K562 (cell line): ENCODE measurements around the gene STYXL1. TPM values are rescaled to one million over a fixed set of nuclear protein-coding genes. Genes with fewer than 3 reads are reported as not detected.
"Not testable (repeated sequence)": the region's sequence is repeated elsewhere in the genome, so short reads cannot be mapped to it uniquely, and the experiment has no call there.

Experiments
- ATAC-seq: fragments of 200-7000 bp; cut with Tn5 transposase; 3 replicates; pipeline ENCODE4 v1.9.1; 2020; ENCODE audit warnings: moderate library complexity
- BruUV-seq: library from RNA; stranded (reverse); fragments of 400-500 nt; replicated peaks from 2 replicates; lab custom pipeline; 2021; lab: Mats Ljungman, UMichigan
- CTCF ChIA-PET: fragments of 300-600 bp; formaldehyde crosslinking; extraction: SDS; loops from one replicate; lab custom pipeline; 2021; ENCODE audit warnings: low intra/inter-chr PET ratio; lab: Yijun Ruan, JAX
- POLR2A ChIA-PET: fragments of 300-600, 350-650 bp; sonication (Branson Sonifier 250); formaldehyde crosslinking; extraction: SDS; loops from one replicate; lab custom pipeline; 2021; ENCODE audit warnings: antibody characterized with exemption, inconsistent platforms; lab: Yijun Ruan, JAX
- DNase-seq, 4 experiments: peaks; one replicate each; pipeline versions ENCODE4 v3.0.0 to v3.0.0-alpha.2; 2011 to 2018; ENCODE audit warnings: low spot score in 3 of 4, mixed read lengths in 3 of 4; ENCODE audit errors: extremely low read depth in 1 of 4
- FAIRE-seq: peaks from 2 replicates; lab custom pipeline; 2011; peaks lifted over from hg19 to GRCh38; lab: Jason Lieb, UNC
- H2AFZ ChIP-seq: 2 replicates; pipeline ENCODE4 v1.6.0; 2011; ENCODE audit warnings: low read depth, low read length, control low read depth, inconsistent platforms
- H3K27ac ChIP-seq: fragments of 200-600 bp; 3 replicates; pipeline ENCODE4 v1.8.0; 2011; ENCODE audit warnings: low read depth, mild to moderate bottlenecking, control low read depth, inconsistent platforms, low read length, moderate library complexity, mixed read lengths; ENCODE audit errors: extremely low read depth
- H3K27me3 ChIP-seq, 2 experiments: fragments of 300-600 bp in 1 of 2; 2 replicates in 1 of 2; 3 replicates in 1 of 2; pipeline versions ENCODE4 v1.6.0 to v1.8.0; 2011; ENCODE audit warnings: inconsistent platforms in 2 of 2, low read length in 2 of 2, mild to moderate bottlenecking in 1 of 2, mixed read lengths in 1 of 2, moderate library complexity in 1 of 2; ENCODE audit not compliant: control insufficient read depth in 2 of 2, insufficient read depth in 2 of 2
- H3K36me3 ChIP-seq: fragments of 300-600 bp; 3 replicates; pipeline ENCODE4 v1.8.0; 2011; ENCODE audit warnings: mild to moderate bottlenecking, low read length, inconsistent platforms; ENCODE audit not compliant: control insufficient read depth, insufficient read depth
- H3K4me1 ChIP-seq, 2 experiments: fragments of 200-600 bp in 1 of 2; replicated peaks in 1 of 2; 2 replicates in 1 of 2; 3 replicates in 1 of 2; pipeline versions ENCODE4 v1.5.1 to v1.8.0; 2011; ENCODE audit warnings: inconsistent platforms in 2 of 2, low read length in 2 of 2, mild to moderate bottlenecking in 1 of 2, mixed read lengths in 1 of 2, moderate library complexity in 1 of 2; ENCODE audit not compliant: control insufficient read depth in 2 of 2, insufficient read depth in 2 of 2
- H3K4me2 ChIP-seq: 2 replicates; pipeline ENCODE4 v1.6.1; 2011; ENCODE audit warnings: low read length, control low read depth, inconsistent platforms, mixed read lengths; ENCODE audit not compliant: insufficient read depth
- H3K4me3 ChIP-seq: fragments of 200-600 bp; sonication (generic), shearing (Covaris generic); 2 replicates; pipeline ENCODE4 v1.5.1; 2016; ENCODE audit warnings: control low read depth, inconsistent platforms
- H3K79me2 ChIP-seq: fragments of 200-600 bp; 3 replicates; pipeline ENCODE4 v1.8.0; 2011; ENCODE audit warnings: low read length, inconsistent platforms; ENCODE audit not compliant: control insufficient read depth, insufficient read depth
- H3K9ac ChIP-seq, 2 experiments: 2 replicates each; pipeline versions ENCODE4 v1.6.0 to v1.6.1; 2011; ENCODE audit warnings: low read depth in 2 of 2, low read length in 2 of 2, control low read depth in 1 of 2, inconsistent platforms in 1 of 2, mild to moderate bottlenecking in 1 of 2, mixed read lengths in 1 of 2; ENCODE audit not compliant: insufficient read depth in 1 of 2
- H3K9me1 ChIP-seq: one replicate; pipeline ENCODE4 v1.6.0; 2011; ENCODE audit warnings: inconsistent platforms, mild to moderate bottlenecking, low read length, moderate library complexity; ENCODE audit not compliant: control insufficient read depth, insufficient read depth
- H3K9me3 ChIP-seq: replicated peaks from 2 replicates; pipeline ENCODE4 v1.5.1; 2011; ENCODE audit warnings: low read depth, low read length, inconsistent platforms; ENCODE audit not compliant: control insufficient read depth, insufficient read depth
- H4K20me1 ChIP-seq: replicated peaks from 2 replicates; pipeline ENCODE4 v1.6.1; 2011; ENCODE audit warnings: low read length, inconsistent platforms, mixed read lengths; ENCODE audit not compliant: control insufficient read depth, insufficient read depth
- FOXK1 ChIP-seq: sonication (generic); formaldehyde crosslinking; IDR thresholded peaks from 2 replicates; pipeline ENCODE4 v1.8.0; 2022; ENCODE audit warnings: missing genetic modification reagents, mild to moderate bottlenecking, borderline replicate concordance
- PHF8 ChIP-seq: fragments of 200-600 bp; sonication (generic); IDR thresholded peaks from 2 replicates; pipeline ENCODE4 v1.6.1; 2012; ENCODE audit warnings: mixed run types, mild to moderate bottlenecking, inconsistent platforms, low read length, moderate library complexity, borderline replicate concordance
- SIRT6 ChIP-seq: IDR thresholded peaks from one replicate; pipeline ENCODE4 v1.6.1; 2012; ENCODE audit warnings: low read depth, mild to moderate bottlenecking, control low read depth, inconsistent platforms, low read length, moderate library complexity
- TCF7 ChIP-seq: sonication (generic); IDR thresholded peaks from 2 replicates; pipeline ENCODE4 v1.6.1; 2016; ENCODE audit warnings: antibody characterized with exemption, borderline replicate concordance
- YY1 ChIP-seq, 3 experiments: IDR thresholded peaks; 2 replicates each; pipeline ENCODE4 v1.6.1; 2011; ENCODE audit warnings: low read length in 2 of 3, mild to moderate bottlenecking in 2 of 3, moderate library complexity in 2 of 3, borderline replicate concordance in 1 of 3, control low read depth in 1 of 3, low read depth in 1 of 3; ENCODE audit not compliant: insufficient read depth in 3 of 3, insufficient replicate concordance in 2 of 3, control insufficient read depth in 1 of 3, insufficient read length in 1 of 3; ENCODE audit errors: extremely low read depth in 1 of 3
- ZNF146 ChIP-seq: IDR thresholded peaks from one replicate; pipeline ENCODE4 v1.6.1; 2018; ENCODE audit warnings: missing compliant biosample characterization; ENCODE audit not compliant: unreplicated experiment
- WGBS: fragments of 100-300 bp; shearing (Covaris generic); methylation state at CpG from one replicate; pipeline ENCODE4 v1.1.6; 2016; ENCODE audit warnings: low coverage, mixed read lengths; ENCODE audit not compliant: insufficient coverage; ENCODE audit errors: missing lambda C conversion rate; 5-methylcytosine and 5-hydroxymethylcytosine counted together
- in situ Hi-C: fragments of 300-500 bp; cut with MboI; formaldehyde crosslinking; loops from 4 replicates; pipeline ENCODE4 v1.15.0; 2018; ENCODE audit warnings: inconsistent platforms, mixed read lengths
- intact Hi-C: fragments of 100-400 bp; cut with micrococcal nuclease; formaldehyde crosslinking; loops from 2 replicates; pipeline ENCODE4 v1.14.2; 2022
- polyA plus RNA-seq, 8 experiments: library from polyadenylated mRNA; depleted of rRNA in 4 of 8; stranded (reverse) in 5 of 8; unstranded in 3 of 8; fragments of >200 nt; fragmentation: Nextera tagmentation in 2 of 8; fragmentation: Illumina TruSeq in 1 of 8; extraction: Ambion mirVana in 2 of 8; extraction: Trizol in 1 of 8; gene quantifications; 2 replicates each; pipeline versions ENCODE4 v1.2.1 to v1.2.3, GENCODE V29; 2011 to 2014; ENCODE audit warnings: inconsistent platforms in 1 of 8, missing spikeins in 1 of 8
- total RNA-seq, 7 experiments: library from RNA; depleted of rRNA in 6 of 7; stranded (reverse); fragments of >200 nt in 6 of 7; fragmentation: Illumina TruSeq in 2 of 7; extraction: Trizol in 2 of 7; gene quantifications; 2 replicates each; pipeline versions ENCODE4 v1.2.1 to v1.2.3, GENCODE V29; 2011 to 2021; ENCODE audit warnings: low replicate concordance in 1 of 7
- TF ChIP-seq, protein P1 (sequence below): fragments of 450-650 bp; formaldehyde crosslinking; IDR thresholded peaks from 2 replicates; pipeline ENCODE4 v1.4.0; 2020; ENCODE audit warnings: mild to moderate bottlenecking, moderate library complexity

STYXL1 gene
- total and polyA plus RNA-seq, 9 of the 15 experiments (the other 6 are each of a cell fraction or from before 2014, with no cell fraction given), result 36.5 to 97.2 (median 49.9) TPM

DNA sequence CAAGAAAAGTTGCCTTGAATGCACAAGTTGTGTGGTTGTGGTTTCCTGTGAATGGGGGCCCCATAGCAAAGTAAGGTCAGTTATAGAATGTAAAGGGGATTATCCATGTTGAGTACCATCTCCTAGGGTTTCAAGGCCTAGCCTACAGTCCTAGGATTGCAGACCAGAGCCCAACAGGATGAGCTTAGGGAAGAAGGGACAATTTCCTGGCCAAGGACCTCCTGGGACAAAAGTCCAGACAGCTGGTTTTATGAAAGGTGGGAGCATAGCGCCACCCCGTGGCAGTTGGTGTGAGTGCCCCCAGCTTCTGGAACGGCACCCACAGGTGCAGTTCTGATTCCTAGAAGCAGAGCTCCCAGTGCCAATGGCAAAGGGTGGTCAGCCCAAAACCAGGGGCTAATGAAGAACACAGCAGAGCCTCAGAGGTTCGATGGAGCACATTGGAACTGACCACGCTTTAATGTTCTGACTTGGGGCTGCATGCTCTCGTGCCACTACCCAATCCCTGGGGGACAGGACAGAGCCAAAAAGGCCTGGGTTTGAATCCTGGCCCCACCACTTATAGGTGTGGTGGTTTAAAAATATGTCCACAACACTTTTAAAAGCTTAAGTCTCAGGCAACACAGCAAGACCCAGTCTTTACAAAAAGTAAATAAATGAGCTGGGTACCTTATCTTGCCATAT is 27.6 kb downstream of the STYXL1 start (continued):
- TF ChIP-seq SIRT6 (no peak), YY1 (IDR thresholded peaks at IDR 0.05; ENCODE audit: borderline replicate concordance in 1 of 3, control insufficient read depth in 1 of 3, extremely low read depth in 1 of 3, insufficient read depth in 3 of 3, insufficient read length in 1 of 3, insufficient replicate concordance in 2 of 3, low read depth in 1 of 3, low read length in 2 of 3) (peak in 1 of 3 experiments; percentile 24), TCF7 (no peak), PHF8 (no peak), FOXK1 (CRISPR knock-in tag) (no peak)
- TF ChIP-seq, protein P1, sequence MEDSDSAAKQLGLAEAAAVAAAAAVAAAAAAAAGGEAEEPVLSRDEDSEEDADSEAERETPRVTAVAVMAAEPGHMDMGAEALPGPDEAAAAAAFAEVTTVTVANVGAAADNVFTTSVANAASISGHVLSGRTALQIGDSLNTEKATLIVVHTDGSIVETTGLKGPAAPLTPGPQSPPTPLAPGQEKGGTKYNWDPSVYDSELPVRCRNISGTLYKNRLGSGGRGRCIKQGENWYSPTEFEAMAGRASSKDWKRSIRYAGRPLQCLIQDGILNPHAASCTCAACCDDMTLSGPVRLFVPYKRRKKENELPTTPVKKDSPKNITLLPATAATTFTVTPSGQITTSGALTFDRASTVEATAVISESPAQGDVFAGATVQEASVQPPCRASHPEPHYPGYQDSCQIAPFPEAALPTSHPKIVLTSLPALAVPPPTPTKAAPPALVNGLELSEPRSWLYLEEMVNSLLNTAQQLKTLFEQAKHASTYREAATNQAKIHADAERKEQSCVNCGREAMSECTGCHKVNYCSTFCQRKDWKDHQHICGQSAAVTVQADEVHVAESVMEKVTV (CRISPR knock-in tag), result peak; percentile 96

DNA sequence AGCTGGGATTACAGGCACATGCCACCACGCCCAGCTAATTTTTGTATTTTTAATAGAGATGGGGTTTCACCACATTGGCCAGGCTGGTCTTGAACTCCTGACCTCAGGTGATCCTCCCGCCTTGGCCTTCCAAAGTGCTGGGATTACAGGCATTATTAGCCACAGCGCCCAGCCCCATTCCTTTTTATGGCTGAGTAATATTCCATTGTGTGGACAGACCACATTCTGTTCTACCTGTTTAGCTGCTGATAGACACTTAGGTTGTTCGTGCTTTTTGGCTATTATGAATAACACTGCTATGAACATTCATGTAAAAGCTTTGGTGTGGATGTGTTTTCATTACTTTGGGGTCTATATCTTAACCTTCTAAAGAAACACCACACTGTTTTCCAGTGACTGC is 29.3 kb downstream of the STYXL1 start:
- H3K27me3 ChIP-seq, H4K20me1 ChIP-seq, H3K9ac ChIP-seq, H3K9me3 ChIP-seq, H3K4me2 ChIP-seq, DNase-seq, POLR2A ChIA-PET, BruUV-seq, H3K27ac ChIP-seq, FAIRE-seq, H3K79me2 ChIP-seq, intact Hi-C loops, H3K4me3 ChIP-seq, ATAC-seq, H3K9me1 ChIP-seq, H3K4me1 ChIP-seq, H2AFZ ChIP-seq: not testable (repeated sequence)
- H3K36me3 ChIP-seq, result peaks cover 35% of the 10 kb centered on the region
- TF ChIP-seq ZNF146, result peak; percentile 76
- CTCF ChIA-PET, result interaction anchor here (0.7 kb wide), 1 partner anchor 152 kb away, joined by 6 read pairs; no protein-coding TSS in a partner anchor
- in situ Hi-C loops, result loop anchor here (25.0 kb wide), 1 partner anchor 581 kb away; no protein-coding TSS in a partner anchor
- 88% methylated on average over 4 of the region's 4 CpGs for WGBS
